Measurements from ENCODE around the gene RALY.

- TF ChIP-seq CTCF (IDR thresholded peaks at IDR 0.05) (no peak), POLR2A (IDR thresholded peaks at IDR 0.05) (no peak), POLR2AphosphoS5 (IDR thresholded peaks at IDR 0.05) (no peak)
Observed at GRCh38 chr20:34004227-34004626, 10.5 kb downstream of the RALY start.
